HG02970 (cell line): Measurements from ENCODE around the gene PCTP.

ENCODE experiments used
- ATAC-seq: cut with Tn5 transposase; IDR thresholded peaks from one replicate; pipeline ENCODE4 v1.9.1; 2021; ENCODE audit warnings: mild to moderate bottlenecking, moderate library complexity, moderate number of reproducible peaks; ENCODE audit not compliant: unreplicated experiment, low FRiP score

Gene PCTP

DNA sequence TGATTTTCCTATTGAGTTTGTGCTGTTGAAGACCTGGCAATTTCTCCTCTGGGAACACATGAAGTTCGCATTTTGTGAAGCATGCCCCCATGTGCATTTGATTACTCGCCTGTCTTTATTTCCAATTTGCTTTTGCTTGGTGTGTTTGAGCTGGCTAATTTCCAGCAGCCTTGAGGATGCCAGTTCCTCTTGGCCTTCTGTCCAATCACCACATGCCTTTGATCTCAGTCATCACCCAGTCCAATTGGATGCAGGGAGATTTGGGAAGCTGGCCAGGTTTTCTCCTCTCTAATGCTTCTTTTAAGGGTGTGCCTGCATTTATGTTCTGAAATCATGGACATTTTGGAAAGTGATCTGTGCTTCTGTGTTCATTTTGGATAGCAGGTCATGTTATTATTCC is 24.4 kb upstream of the PCTP start:
- ATAC-seq, result no peak

DNA sequence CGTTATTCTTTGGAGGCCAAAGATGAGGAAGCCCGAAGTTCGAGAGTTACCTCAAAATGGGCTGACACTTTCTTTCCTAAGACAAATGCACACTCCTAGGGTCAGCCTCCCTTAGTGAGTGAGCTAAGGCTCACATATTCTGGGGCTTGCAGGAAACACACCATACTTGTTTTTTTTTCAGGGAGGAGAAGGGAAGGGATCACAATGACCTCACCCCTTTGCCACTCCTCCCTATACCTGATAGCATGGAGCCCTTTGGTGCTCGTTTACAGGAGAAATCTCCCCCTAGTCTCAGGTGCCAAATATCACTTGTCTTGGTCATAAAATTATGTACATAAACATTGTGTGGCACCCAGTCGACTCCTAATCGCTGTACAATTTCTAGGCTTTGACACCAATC is 23.6 kb upstream of the PCTP start:
- no peak for ATAC-seq

DNA sequence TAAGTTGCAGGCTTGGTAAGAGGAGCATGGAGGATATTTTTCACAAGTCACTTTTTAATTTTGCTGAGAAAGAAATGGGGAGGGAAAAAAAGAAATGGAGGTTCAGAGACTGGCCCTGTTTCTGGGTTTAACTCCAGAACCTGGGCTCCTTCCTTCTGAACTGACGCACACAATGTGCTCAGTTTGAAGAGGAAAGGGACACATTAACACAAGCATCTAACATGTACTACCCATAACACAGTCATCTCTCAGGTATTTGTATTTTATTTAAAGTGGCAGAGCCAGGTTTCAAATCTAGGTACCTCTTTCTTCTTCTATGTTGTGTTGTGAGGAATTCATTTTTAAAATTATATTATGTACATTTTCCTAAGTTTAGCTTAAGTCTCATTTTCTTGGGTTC is 22.9 kb upstream of the PCTP start:
- no peak for ATAC-seq

DNA sequence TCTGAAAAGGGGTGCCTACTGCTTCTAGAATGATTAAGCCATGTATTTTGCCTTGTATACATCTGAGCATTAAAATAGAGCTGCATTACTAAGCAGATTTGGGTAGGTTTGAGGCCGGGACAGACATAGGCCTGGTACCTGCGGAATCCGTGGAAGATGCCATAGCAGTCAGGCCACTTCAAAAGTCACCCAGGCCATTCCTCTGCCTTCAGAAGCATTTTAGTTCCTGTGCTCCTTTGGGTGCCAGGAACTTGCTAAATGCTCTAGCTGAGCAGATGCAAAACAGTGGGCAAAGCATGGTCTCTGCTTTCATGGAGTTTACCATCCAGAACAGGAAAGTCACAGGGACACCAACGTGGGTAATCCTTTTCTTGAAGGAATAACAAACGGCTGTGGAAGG is 22.5 kb upstream of the PCTP start:
- no peak for ATAC-seq

DNA sequence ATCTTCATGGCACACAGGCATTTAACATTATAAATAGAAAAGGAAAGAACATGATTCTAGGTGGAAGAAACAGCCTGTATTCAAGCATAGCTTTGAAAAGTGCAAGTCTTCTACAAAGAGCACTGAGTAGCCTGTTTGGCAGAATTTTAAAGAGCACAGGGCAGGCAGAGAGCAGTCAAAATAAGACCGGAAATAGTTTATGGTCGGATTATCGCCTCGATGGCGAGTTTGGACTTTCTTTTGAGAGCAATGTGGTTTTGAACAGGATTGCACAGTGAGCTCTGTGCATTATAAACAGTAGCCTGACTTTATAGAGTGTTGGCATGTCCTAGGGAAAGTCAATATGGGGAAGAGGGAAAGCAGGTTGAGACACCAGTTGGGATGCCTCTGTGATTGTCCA is 22.0 kb upstream of the PCTP start:
- no peak for ATAC-seq

DNA sequence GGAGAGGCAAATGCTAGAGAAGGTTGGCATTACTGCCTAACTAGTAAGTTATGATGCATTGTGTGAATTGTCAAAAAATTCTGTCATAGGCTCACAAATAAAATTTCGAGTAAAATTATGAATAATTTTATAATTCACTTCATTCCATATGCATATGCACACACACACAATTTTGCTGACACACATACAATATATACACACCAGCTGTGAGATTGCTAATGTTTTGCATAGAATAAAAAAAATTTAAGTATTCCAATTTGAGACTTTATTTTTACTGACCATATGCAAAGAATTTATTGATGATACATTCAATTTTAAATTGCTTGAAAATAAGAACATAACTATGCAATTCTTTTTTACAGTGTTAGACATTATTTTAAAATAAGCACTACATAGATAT is 21.4 kb upstream of the PCTP start:
- ATAC-seq, result no peak

DNA sequence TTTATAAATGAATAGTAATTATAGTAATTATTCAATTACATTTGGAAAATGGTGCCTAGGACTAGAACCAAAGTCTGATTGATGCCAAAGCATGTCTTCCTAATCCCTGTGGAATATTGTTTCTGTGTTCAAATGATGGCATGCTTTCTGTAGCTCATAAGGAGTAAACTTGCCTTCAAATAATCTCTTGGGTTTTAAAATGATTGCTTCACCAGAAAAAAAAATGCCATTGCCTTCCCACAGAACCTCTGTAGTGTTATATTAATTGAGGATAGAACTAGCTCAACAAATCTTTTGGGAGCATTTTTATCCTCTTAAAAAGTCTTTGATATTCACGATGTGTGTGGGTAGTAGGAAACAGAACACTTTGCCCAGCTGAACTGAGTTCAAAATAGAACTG is 20.5 kb upstream of the PCTP start:
- ATAC-seq, result no peak

DNA sequence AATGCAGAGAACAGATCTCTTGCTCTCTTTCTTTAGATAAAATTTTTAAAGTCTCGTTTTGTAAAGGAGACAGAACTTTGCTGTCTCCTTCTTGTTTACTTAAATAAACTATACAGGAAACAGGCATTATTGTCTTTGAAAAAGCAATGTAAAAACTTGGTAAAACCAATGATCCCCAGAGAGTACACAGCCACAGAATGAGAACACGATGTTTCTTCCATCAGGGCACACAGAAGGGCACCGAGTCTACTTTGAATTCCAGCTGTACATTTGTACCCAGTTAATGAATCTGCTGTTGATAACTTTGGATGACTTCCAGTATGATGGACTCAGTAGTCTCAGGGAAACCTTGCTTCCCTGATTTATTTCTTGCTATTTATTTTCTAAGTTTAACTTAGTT is 20.0 kb upstream of the PCTP start:
- no peak for ATAC-seq

DNA sequence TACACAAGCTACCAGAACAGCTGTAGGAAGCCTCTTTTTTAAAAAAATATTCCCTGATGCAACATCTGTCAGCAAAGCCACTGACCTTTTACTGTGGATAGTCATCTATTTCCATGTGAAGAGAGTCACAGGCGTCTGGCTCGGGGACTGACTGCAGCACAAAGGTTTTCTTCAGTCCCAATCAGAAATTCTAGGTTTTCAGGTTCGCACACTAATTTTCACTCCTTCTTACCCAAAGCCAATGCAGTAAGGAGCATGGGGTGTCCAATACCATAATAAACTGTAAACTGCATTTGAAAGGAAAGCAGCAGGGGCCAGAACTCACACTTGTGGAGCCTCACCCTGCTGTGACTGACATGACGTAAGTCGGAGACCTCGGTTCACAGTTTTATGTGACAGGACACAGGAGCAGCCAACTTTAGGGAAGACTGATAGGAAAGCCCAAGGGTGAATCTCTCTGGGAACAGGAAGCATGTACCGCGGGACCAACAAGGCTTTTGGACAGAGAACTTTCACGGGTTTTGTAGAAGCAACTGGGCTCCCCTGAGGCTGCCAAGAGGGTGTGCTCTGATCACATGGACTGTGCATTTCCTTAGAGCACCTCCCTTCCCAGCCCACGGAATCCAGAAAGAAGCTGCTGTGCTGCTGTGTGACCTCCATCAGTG is 19.1 kb upstream of the PCTP start:
- ATAC-seq, result no peak

DNA sequence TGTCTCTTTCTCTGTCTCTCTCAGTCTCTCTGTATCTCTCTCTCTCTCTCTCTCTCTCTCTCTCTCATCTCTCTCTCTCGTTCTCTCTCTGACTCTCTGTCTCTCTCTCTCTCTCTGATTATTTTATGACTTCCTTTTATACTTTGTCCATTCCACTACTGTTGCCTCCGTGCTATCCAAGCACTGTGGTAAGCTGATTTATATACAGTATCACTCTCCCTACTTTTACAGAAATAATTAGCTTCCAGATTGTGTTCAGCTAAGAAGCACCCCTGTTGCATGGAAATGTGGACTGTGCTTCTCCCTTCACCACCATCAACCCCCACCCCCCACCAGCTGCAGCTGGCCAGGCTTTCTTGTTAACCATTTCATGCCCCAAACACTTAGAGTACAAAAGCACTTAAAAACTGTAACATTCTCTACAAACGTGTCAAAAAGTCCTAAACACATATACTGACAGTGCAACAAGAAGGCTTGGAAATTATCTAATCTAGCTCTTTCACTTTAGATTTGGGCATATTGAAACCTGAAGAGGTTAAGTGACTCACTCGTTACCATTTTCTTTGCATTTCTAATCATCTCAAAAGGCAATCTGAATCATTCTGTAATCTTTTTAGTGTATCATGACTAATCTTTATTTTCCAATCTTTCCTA is 16.6 kb upstream of the PCTP start:
- ATAC-seq, result no peak

DNA sequence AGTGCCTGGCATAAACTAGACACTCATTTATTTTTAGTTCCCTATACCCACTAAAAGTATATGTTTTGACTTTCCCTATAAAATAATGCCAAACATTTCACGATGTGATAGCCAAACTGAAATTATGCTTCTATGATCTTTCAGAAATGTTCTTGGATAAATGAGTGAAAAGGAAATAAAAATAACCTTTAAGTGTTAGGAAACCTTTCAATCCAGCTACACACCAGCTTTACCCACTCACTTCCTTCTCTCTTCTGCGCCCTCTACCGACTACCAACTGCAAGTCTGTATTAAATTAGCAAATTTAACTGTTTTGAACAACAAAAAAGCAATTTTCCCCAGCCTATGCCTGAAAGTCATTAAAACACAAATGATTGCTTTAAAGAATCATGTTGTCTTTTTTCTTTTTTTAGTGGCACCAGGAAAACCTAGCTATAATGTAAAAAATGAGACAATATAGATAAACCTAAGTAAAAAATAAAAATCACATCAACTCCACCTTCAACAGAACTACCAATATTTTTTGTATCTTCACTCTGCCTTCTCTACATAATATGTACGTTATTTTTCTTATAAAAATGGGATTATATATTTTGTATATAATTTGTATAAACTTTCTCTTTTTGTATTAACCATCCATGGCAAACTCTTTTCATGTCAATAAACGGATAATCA is 15.0 kb upstream of the PCTP start:
- ATAC-seq, result no peak

DNA sequence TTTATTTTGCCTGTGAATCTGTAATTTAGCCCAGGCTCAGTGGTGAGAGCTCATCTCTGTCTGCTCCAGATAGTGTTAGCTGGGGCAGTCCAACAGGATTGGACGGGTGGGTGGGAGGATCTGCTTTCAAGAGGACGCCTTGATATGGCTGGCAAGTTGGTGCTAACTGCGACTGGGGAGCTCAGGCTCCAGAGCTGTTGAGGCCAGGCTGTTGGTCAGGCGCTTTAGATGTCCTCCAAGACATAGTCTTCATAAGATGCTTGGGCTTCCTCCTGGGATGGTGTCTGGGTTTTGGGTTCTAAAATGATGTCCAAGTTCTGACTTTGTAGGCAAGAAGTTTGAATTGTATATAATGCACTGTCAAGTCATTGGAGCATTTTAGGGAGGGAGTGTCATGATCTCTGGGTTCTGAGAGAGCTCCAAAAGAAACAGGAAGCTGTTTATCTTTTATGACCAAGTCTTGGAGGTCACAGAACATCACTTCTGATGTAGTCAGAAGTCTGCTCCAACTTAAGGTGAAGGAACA is 12.8 kb upstream of the PCTP start:
- ATAC-seq, result no peak

DNA sequence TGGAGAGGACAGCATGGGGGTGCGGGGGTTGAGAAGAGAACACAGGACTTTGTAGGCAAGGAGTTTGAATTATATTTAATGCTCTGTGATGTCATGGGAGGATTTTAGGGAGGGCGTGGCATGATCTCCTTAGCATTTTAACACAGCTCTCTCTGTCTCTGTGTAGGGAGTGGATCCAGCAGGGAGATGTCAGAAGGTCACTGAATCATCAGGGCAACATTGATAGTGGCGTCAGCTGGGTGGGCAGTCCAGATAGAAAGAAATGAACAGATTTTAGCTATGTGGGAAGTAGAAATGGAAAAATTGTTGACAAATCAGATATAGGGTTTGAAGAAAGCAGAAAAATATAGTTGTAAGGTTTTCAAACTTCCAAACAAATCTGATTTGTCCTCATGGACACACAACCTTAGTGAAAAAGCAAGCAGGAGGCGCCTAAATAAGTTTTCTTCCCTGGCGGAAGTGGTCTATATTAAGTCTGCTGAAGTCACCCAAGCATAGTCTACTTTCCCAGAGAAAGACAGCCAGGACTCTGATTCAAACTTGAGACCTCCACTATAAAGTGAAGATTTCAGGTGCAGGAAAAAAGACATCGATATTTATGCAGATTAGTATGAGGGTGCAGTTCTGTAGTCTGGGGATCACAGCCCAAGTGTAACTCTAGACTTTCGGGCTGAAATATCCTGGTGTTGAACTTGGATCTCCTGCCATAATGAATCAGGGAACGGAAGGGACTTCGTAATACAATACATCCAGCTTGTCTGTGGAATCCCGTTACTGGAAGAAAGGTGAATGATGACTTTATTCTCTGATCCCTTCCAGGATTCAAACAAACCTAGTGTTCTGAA is 10.1 kb upstream of the PCTP start:
- ATAC-seq, result no peak

DNA sequence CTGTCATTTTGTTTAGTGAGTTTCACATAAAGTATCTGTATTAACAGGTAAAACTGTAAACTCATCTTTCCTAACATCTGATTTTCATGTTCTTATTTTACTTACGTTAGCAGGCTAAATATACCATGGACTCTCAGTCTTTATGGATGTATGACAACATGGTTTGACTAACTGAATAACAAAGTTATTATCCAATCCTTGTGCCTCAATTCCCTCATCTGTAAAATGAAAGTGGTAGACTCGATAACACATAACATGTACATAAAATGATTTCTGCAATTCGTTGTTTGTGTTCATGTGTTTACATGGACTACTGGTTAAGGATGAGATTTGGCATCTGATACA is 9.5 kb upstream of the PCTP start:
- ATAC-seq, result no peak

DNA sequence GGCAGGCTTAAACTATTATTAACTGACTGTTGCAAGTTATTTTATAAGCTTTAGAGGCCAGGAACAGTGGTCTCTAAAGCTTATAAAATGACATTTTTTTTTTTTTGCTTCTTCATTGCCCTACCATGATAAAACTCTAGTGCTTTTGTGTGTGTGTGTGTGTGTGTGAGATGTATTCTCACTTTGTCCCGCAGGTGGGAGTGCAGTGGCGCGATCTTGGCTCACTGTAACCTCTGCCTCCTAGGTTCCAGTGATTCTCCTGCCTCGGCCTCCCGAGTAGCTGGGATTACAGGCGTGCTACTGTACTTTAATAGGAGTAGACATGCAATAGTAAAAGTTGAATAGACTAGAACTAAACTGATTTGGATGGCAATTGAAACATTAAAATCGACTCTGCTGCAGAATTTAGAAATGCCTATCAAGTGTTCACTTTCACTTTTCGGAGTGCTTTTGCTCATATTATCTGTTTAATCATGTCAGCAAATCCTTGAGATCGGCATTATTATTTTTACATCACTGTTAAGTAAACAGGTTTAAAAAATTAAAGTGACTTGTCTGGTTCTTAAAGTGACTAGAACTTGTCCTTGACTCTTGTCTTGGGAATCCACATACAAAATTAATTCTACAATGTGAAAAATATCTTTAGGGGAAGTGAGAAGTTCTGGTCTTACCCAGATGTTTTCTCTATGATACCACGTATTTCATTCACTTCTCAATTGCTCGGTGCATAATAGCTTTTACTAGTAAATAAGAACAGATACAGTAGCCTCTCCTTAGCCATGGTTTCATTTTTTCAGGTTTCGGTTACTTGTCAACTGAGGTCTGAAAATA is 8.4 kb upstream of the PCTP start:
- peak; percentile 74 for ATAC-seq

DNA sequence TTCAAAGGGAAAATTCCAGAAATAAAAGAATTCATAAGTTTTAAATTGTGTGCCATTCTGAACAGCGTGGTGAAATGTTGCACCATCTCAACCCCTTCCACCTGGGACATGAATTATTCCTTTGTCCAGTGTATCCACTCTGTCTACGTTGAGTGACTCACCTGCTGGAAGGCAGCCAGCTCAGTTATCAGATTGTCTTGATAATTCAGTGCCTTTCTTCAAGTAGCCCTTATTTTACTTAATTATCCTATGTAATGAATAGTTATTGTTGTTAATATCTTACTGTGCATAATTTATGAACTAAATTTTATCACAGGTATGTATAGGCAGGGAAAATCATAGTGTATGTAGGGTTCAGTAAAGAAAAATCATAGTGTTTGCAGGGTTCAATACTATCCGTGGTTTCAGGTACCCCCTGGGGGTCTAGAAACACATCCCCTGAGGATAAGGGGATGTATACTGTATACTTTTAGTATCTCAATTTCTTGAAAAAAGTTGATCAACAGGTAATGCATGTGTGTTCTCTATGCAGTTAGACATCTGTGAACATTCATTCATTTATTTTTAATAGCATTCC is 7.7 kb upstream of the PCTP start:
- peak; percentile 31 for ATAC-seq

DNA sequence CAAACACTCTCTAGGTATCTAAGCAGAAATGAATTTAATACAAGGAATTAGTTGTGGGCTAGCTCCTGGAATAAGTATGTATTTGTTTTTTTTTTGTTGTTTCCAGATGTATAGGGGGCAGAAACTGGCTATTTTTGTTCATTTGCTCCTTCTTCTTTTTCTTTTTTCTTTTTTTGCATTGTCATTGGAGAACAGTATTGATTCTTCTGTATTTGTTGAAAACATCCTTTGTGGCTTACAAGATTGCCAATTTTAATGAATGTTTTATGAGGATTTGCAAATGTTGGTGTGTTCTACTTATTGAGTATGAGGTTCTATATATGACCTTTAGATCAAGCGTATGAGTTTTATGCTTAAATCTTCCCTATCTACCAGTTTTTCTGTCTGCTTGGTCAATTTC is 5.6 kb upstream of the PCTP start:
- ATAC-seq, result no peak

DNA sequence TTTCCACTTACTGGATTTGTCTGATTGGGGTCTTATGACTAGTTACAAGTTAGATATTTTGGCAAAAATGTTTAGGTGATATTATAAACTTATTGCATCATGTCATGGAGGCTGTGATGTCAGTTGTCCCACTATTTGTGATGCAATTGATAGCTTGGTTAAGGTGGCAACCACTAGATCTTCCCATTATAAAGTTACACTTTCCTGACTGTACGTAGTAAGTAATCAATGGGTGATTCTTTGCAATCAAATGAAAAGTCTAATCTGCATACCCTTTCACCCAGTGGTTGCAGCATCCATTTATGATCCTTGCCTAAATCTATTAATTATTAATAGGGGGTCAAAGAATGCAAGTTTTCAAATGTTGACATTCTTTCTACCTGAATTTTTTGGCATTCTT is 4.4 kb upstream of the PCTP start:
- no peak for ATAC-seq

DNA sequence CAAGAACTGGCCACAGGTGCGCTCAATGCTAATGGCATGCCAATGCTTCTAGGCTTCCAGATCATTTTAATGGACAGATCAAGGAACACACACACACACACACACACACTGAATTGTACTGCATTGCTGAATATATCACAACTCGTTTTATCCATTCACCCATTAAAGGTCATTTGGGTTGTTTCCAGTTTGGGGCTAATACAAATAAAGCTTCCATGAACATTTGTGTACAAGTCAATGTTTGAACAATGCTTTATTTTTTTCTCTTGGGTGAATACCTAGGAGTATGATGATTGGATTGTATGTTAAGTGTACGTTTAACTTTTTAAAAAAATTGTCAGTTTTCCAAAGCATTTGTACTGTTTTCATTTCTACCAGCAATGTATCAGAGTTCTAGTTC is 3.6 kb upstream of the PCTP start:
- no peak for ATAC-seq

DNA sequence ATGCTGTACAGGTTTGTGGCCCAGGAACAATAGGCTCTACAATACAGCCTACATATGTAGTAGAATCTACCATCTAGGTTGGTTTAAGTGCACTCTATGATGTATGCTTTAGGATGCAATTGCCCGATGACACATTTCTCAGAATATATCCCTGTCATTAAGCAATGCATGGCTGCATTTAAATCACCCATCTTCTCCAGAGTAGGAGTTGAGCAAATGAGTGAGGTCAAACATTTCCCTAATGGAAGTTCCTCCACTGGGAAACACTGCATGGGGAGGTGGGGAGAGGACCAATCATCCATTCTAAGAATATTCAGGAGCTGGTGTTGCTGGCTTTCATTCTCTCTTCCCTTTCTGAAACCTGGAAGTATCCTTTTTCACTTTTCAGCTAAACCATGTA is 2.0 kb upstream of the PCTP start:
- ATAC-seq, result no peak
